ENCODE measurements around the gene MGAT4B. TPM values are rescaled to one million over a fixed set of nuclear protein-coding genes. Genes with fewer than 3 reads are reported as not detected.

MGAT4B gene
- 104 and 115 TPM in 2 replicates for total RNA-seq

GRCh38 chr5:179806250-179807048, at the start of gene MGAT4B:
Gene MGAT4B (minus strand): TSS chr5:179806866. CDS start chr5:179806583, 283 bp downstream.

GRCh38 chr5:179820483-179821297, 14.0 kb upstream of the MGAT4B start, which contains the start of gene SQSTM1:
Gene SQSTM1 (plus strand): TSS chr5:179820905. CDS start chr5:179820937, 32 bp downstream.

GRCh38 chr5:179793468-179794139, 13.1 kb downstream of the MGAT4B start, which contains the start of gene LTC4S:
Gene LTC4S (plus strand): TSS chr5:179793986. CDS start chr5:179794081, 95 bp downstream.

Other genes starting within 250 kb of the MGAT4B start
- gene HNRNPH1, start 183.2 kb downstream of the MGAT4B start, total RNA-seq, result 228 and 290 TPM in 2 replicates
- not detected in 2 replicates for gene CBY3, start 125.8 kb downstream of the MGAT4B start, total RNA-seq
- 351 and 422 TPM in 2 replicates for gene CANX, start 107.9 kb downstream of the MGAT4B start, total RNA-seq
- gene MAML1, start 74.0 kb downstream of the MGAT4B start, total RNA-seq, result 11.2 and 13.3 TPM in 2 replicates
- gene LTC4S, start 12.9 kb downstream of the MGAT4B start, total RNA-seq, result 0.89 TPM in 1 of 2 replicates, not detected in the other
- 330 and 353 TPM in 2 replicates for gene SQSTM1, start 14.0 kb upstream of the MGAT4B start, total RNA-seq
- gene MRNIP, start 52.0 kb upstream of the MGAT4B start, total RNA-seq, result 7.4 and 15.3 TPM in 2 replicates
- gene TBC1D9B, start 101.0 kb upstream of the MGAT4B start, total RNA-seq, result 41.6 and 43.2 TPM in 2 replicates

All from myometrial cell (primary cell).